Mesendoderm (in vitro differentiated cells): ENCODE data around the gene CFAP61.

Experiments
- DNase-seq: peaks from one replicate; pipeline ENCODE4 v3.0.0; 2013
- H2AK5ac ChIP-seq: 2 replicates; pipeline ENCODE4 v1.6.1; 2013; ENCODE audit warnings: low read length, inconsistent platforms
- H2BK120ac ChIP-seq: 2 replicates; pipeline ENCODE4 v1.6.1; 2013; ENCODE audit warnings: low read depth, mild to moderate bottlenecking, low read length, moderate library complexity, mixed read lengths
- H2BK15ac ChIP-seq: replicated peaks from 2 replicates; pipeline ENCODE4 v1.6.1; 2013; ENCODE audit warnings: low read depth, mild to moderate bottlenecking, moderate library complexity
- H2BK5ac ChIP-seq: 2 replicates; pipeline ENCODE4 v1.6.1; 2013; ENCODE audit warnings: low read length, inconsistent platforms
- H3K18ac ChIP-seq: 2 replicates; pipeline ENCODE4 v1.6.1; 2013; ENCODE audit warnings: mild to moderate bottlenecking, low read length, mixed read lengths
- H3K23ac ChIP-seq: one replicate; pipeline ENCODE4 v1.6.1; 2013; ENCODE audit warnings: low read length
- H3K27ac ChIP-seq: 2 replicates; pipeline ENCODE4 v1.5.1; 2013; ENCODE audit warnings: low read depth, mild to moderate bottlenecking, inconsistent platforms, low read length, moderate library complexity
- H3K27me3 ChIP-seq: 2 replicates; pipeline ENCODE4 v1.6.1; 2013; ENCODE audit warnings: low read length, control low read depth, mild to moderate bottlenecking, inconsistent platforms; ENCODE audit not compliant: insufficient read depth, poor library complexity
- H3K36me3 ChIP-seq: 2 replicates; pipeline ENCODE4 v1.6.1; 2013; ENCODE audit warnings: low read length, inconsistent platforms; ENCODE audit not compliant: control insufficient read depth, insufficient read depth
- H3K4ac ChIP-seq: one replicate; pipeline ENCODE4 v1.6.1; 2013; ENCODE audit warnings: low read depth, mild to moderate bottlenecking, low read length, moderate library complexity
- H3K4me1 ChIP-seq: 2 replicates; pipeline ENCODE4 v1.6.1; 2013; ENCODE audit warnings: low read depth, low read length, inconsistent platforms; ENCODE audit not compliant: control insufficient read depth
- H3K4me2 ChIP-seq: 2 replicates; pipeline ENCODE4 v1.6.1; 2013; ENCODE audit warnings: low read length
- H3K4me3 ChIP-seq: 2 replicates; pipeline ENCODE4 v1.5.1; 2013; ENCODE audit warnings: mild to moderate bottlenecking, low read length
- H3K56ac ChIP-seq: one replicate; pipeline ENCODE4 v1.6.1; 2013; ENCODE audit warnings: low read length
- H3K79me1 ChIP-seq: 2 replicates; pipeline ENCODE4 v1.6.1; 2013; ENCODE audit warnings: low read length, inconsistent platforms
- H3K79me2 ChIP-seq: 2 replicates; pipeline ENCODE4 v1.6.1; 2013; ENCODE audit warnings: mild to moderate bottlenecking, low read length; ENCODE audit not compliant: control insufficient read depth, insufficient read depth
- H3K9ac ChIP-seq: 2 replicates; pipeline ENCODE4 v1.6.1; 2013; ENCODE audit warnings: low read length, inconsistent platforms
- H4K5ac ChIP-seq: one replicate; pipeline ENCODE4 v1.6.1; 2013; ENCODE audit warnings: low read length
- H4K8ac ChIP-seq: one replicate; pipeline ENCODE4 v1.6.1; 2013; ENCODE audit warnings: low read depth, mild to moderate bottlenecking, control low read depth, low read length, moderate library complexity
- WGBS: extraction: QIAGEN DNeasy Blood & Tissue Kit; methylation state at CpG from one replicate; pipeline ENCODE4 v1.1.7; 2013; ENCODE audit warnings: low lambda C conversion rate, missing lambda C conversion rate; ENCODE audit not compliant: insufficient coverage; ENCODE audit errors: extremely low coverage; 5-methylcytosine and 5-hydroxymethylcytosine counted together

The CFAP61 gene

GRCh38 chr20:20331156-20331555, 278.8 kb downstream of the CFAP61 start:
- no peak overlapping the region for H3K9ac ChIP-seq
- no peak overlapping the region for H4K5ac ChIP-seq
- H3K27ac ChIP-seq = no peak overlapping the region
- no peak overlapping the region for H2BK120ac ChIP-seq
- no peak overlapping the region for H2BK15ac ChIP-seq
- DNase-seq = no peak
- no peak overlapping the region for H2BK5ac ChIP-seq
- no peak overlapping the region for H3K4ac ChIP-seq
- no peak overlapping the region for H4K8ac ChIP-seq
- no peak overlapping the region for H3K23ac ChIP-seq
- no peaks in the 10 kb centered on the region for H3K79me2 ChIP-seq
- no peaks in the 10 kb centered on the region for H3K36me3 ChIP-seq
- WGBS = no CpG with 5 or more reads among the region's 1 CpG
- no peak overlapping the region for H3K56ac ChIP-seq
- H3K27me3 ChIP-seq = no peaks in the 10 kb centered on the region
- no peaks in the 10 kb centered on the region for H3K4me1 ChIP-seq
- H3K4me2 ChIP-seq = no peak overlapping the region
- H3K79me1 ChIP-seq = no peaks in the 10 kb centered on the region
- H3K18ac ChIP-seq = no peak overlapping the region
- H3K4me3 ChIP-seq = no peak overlapping the region
- no peak overlapping the region for H2AK5ac ChIP-seq

GRCh38 chr20:20331817-20332216, 279.5 kb downstream of the CFAP61 start:
- no peak overlapping the region for H3K56ac ChIP-seq
- no peak overlapping the region for H2BK5ac ChIP-seq
- H3K27ac ChIP-seq = no peak overlapping the region
- no peak overlapping the region for H4K5ac ChIP-seq
- H3K79me2 ChIP-seq = no peaks in the 10 kb centered on the region
- H3K4me2 ChIP-seq = no peak overlapping the region
- no peaks in the 10 kb centered on the region for H3K27me3 ChIP-seq
- no peak overlapping the region for H2BK120ac ChIP-seq
- no peak overlapping the region for H3K18ac ChIP-seq
- H3K4me3 ChIP-seq = no peak overlapping the region
- H3K4ac ChIP-seq = no peak overlapping the region
- no peak overlapping the region for H4K8ac ChIP-seq
- H3K4me1 ChIP-seq = no peaks in the 10 kb centered on the region
- H3K79me1 ChIP-seq = no peaks in the 10 kb centered on the region
- H2AK5ac ChIP-seq = no peak overlapping the region
- no peak overlapping the region for H3K9ac ChIP-seq
- no CpG with 5 or more reads among the region's 2 CpGs for WGBS
- DNase-seq = no peak
- no peak overlapping the region for H2BK15ac ChIP-seq
- no peaks in the 10 kb centered on the region for H3K36me3 ChIP-seq
- H3K23ac ChIP-seq = no peak overlapping the region

GRCh38 chr20:20333866-20334265, 281.5 kb downstream of the CFAP61 start:
- Histone ChIP-seq H4K8ac (no peak overlapping the region), H3K36me3 (no peaks in the 10 kb centered on the region), H3K23ac (no peak overlapping the region), H3K79me1 (no peaks in the 10 kb centered on the region), H3K18ac (no peak overlapping the region), H3K27ac (no peak overlapping the region), H3K4me2 (no peak overlapping the region), H2BK5ac (no peak overlapping the region), H4K5ac (no peak overlapping the region), H3K56ac (no peak overlapping the region), H3K79me2 (no peaks in the 10 kb centered on the region), H2AK5ac (no peak overlapping the region), H3K4me1 (no peaks in the 10 kb centered on the region), H3K4me3 (no peak overlapping the region), H3K9ac (no peak overlapping the region), H3K4ac (no peak overlapping the region), H3K27me3 (no peaks in the 10 kb centered on the region), H2BK120ac (no peak overlapping the region), H2BK15ac (no peak overlapping the region)
- no peak for DNase-seq
- no CpG with 5 or more reads among the region's 6 CpGs for WGBS

GRCh38 chr20:20334489-20334888, 282.2 kb downstream of the CFAP61 start:
- WGBS = no CpG with 5 or more reads among the region's 5 CpGs

GRCh38 chr20:20338133-20338730, 285.9 kb downstream of the CFAP61 start:
- no CpG with 5 or more reads among the region's 14 CpGs for WGBS
- Histone ChIP-seq H3K36me3 (no peaks in the 10 kb centered on the region), H3K4me2 (no peak overlapping the region), H2BK15ac (no peak overlapping the region), H3K79me1 (no peaks in the 10 kb centered on the region), H3K27me3 (no peaks in the 10 kb centered on the region), H4K5ac (no peak overlapping the region), H3K4ac (no peak overlapping the region), H3K4me1 (no peaks in the 10 kb centered on the region), H3K18ac (no peak overlapping the region), H2AK5ac (no peak overlapping the region), H3K79me2 (no peaks in the 10 kb centered on the region), H3K9ac (no peak overlapping the region), H3K56ac (no peak overlapping the region), H3K4me3 (no peak overlapping the region), H3K27ac (no peak overlapping the region), H2BK120ac (no peak overlapping the region), H2BK5ac (no peak overlapping the region), H3K23ac (no peak overlapping the region), H4K8ac (no peak overlapping the region)
- DNase-seq = no peak

More at GRCh38 chr20:20334489-20334888, 282.2 kb downstream of the CFAP61 start:
- H3K4ac ChIP-seq = no peak overlapping the region
- H3K27me3 ChIP-seq = no peaks in the 10 kb centered on the region
- no peak overlapping the region for H2BK120ac ChIP-seq
- H3K9ac ChIP-seq = no peak overlapping the region
- H3K4me1 ChIP-seq = no peaks in the 10 kb centered on the region
- H3K4me3 ChIP-seq = no peak overlapping the region
- H3K18ac ChIP-seq = no peak overlapping the region
- H2BK5ac ChIP-seq = no peak overlapping the region
- no peaks in the 10 kb centered on the region for H3K36me3 ChIP-seq
- no peak overlapping the region for H3K23ac ChIP-seq
- H3K79me2 ChIP-seq = no peaks in the 10 kb centered on the region
- H2AK5ac ChIP-seq = no peak overlapping the region
- no peak overlapping the region for H2BK15ac ChIP-seq
- H4K5ac ChIP-seq = no peak overlapping the region
- no peak overlapping the region for H3K27ac ChIP-seq
- H4K8ac ChIP-seq = no peak overlapping the region
- no peak overlapping the region for H3K56ac ChIP-seq
- no peaks in the 10 kb centered on the region for H3K79me1 ChIP-seq
- H3K4me2 ChIP-seq = no peak overlapping the region
- DNase-seq = no peak

GRCh38 chr20:20340443-20340842, 288.1 kb downstream of the CFAP61 start:
- no peak overlapping the region for H3K23ac ChIP-seq
- H3K4ac ChIP-seq = no peak overlapping the region
- H3K36me3 ChIP-seq = no peaks in the 10 kb centered on the region
- no peak overlapping the region for H2BK5ac ChIP-seq
- WGBS = no CpG with 5 or more reads among the region's 16 CpGs
- no peak overlapping the region for H3K4me3 ChIP-seq
- no peak overlapping the region for H4K8ac ChIP-seq
- no peak overlapping the region for H3K27ac ChIP-seq
- no peak overlapping the region for H3K9ac ChIP-seq
- no peak overlapping the region for H3K18ac ChIP-seq
- no peak for DNase-seq
- H2BK15ac ChIP-seq = no peak overlapping the region
- H4K5ac ChIP-seq = no peak overlapping the region
- H3K27me3 ChIP-seq = no peaks in the 10 kb centered on the region
- no peak overlapping the region for H3K56ac ChIP-seq
- no peaks in the 10 kb centered on the region for H3K79me1 ChIP-seq
- no peak overlapping the region for H2BK120ac ChIP-seq
- H3K4me1 ChIP-seq = no peaks in the 10 kb centered on the region
- no peak overlapping the region for H3K4me2 ChIP-seq
- H2AK5ac ChIP-seq = no peak overlapping the region
- H3K79me2 ChIP-seq = no peaks in the 10 kb centered on the region
